A673 (cell line): ENCODE results near the gene TENM4.
A peak's percentile ranks its signal among the peaks of the same experiment; 100 is the strongest.

Source experiments
- EZH2 ChIP-seq: fragments of 200-600 bp; sonication (generic); IDR thresholded peaks from 2 replicates; pipeline ENCODE4 v1.6.1; 2017; ENCODE audit warnings: borderline replicate concordance, low read depth, mild to moderate bottlenecking, mixed read lengths, antibody characterized with exemption, low read length; ENCODE audit not compliant: poor library complexity, severe bottlenecking
- TF ChIP-seq, protein P1 (sequence below): fragments of 300-800, 200-600 bp; sonication (generic); conservative IDR thresholded peaks from 2 replicates; pipeline ENCODE4 v1.5.1; 2017; ENCODE audit warnings: low read depth, mild to moderate bottlenecking, antibody characterized with exemption, low read length, moderate library complexity, mixed read lengths

DNA sequence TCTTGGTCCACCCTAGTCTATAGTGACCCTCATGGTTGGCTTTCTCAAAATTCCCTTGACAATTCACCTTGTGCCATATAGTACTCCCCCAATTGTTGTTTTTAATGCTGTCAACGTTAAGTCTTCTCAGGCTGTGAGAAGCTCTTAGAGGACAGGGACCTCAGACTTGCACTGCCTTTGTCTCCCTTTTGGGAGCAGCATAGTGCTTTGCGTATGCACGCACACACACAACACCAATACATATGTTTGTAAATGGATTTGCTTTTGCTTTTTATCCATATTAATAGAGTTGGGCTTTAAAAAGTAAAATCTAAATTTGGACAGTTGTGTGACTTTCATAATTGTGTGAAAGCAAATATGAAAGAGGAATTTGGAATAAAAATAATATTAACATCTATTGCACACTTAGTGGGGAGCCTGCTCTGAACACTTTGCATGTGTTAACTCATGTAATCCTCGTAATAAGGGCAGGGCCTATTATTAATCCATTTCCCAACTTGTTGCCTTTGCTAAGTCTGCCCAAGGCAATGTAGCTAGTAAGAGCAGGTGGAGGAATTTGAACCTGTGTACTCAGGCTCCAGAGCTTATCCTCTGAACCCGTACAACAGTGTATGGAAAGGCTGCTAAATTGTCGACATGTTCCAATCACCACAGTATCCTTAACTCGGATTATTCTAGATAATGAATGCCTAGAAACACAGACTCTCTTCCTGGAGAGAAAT, 608.4 kb downstream of the TENM4 start:
- TF ChIP-seq, protein P1, sequence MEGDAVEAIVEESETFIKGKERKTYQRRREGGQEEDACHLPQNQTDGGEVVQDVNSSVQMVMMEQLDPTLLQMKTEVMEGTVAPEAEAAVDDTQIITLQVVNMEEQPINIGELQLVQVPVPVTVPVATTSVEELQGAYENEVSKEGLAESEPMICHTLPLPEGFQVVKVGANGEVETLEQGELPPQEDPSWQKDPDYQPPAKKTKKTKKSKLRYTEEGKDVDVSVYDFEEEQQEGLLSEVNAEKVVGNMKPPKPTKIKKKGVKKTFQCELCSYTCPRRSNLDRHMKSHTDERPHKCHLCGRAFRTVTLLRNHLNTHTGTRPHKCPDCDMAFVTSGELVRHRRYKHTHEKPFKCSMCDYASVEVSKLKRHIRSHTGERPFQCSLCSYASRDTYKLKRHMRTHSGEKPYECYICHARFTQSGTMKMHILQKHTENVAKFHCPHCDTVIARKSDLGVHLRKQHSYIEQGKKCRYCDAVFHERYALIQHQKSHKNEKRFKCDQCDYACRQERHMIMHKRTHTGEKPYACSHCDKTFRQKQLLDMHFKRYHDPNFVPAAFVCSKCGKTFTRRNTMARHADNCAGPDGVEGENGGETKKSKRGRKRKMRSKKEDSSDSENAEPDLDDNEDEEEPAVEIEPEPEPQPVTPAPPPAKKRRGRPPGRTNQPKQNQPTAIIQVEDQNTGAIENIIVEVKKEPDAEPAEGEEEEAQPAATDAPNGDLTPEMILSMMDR: peak; percentile 41; the same call in 1 of the 2 replicates
- TF ChIP-seq EZH2: no peak
